CD4-positive, alpha-beta T cell treated with Interleukin-21 for 1 hour (primary cell): ENCODE results near the gene CRACR2A.

Experiments used
- DNase-seq: peaks from one replicate; pipeline ENCODE4 v3.0.0-alpha.2; 2020

The CRACR2A gene

DNA sequence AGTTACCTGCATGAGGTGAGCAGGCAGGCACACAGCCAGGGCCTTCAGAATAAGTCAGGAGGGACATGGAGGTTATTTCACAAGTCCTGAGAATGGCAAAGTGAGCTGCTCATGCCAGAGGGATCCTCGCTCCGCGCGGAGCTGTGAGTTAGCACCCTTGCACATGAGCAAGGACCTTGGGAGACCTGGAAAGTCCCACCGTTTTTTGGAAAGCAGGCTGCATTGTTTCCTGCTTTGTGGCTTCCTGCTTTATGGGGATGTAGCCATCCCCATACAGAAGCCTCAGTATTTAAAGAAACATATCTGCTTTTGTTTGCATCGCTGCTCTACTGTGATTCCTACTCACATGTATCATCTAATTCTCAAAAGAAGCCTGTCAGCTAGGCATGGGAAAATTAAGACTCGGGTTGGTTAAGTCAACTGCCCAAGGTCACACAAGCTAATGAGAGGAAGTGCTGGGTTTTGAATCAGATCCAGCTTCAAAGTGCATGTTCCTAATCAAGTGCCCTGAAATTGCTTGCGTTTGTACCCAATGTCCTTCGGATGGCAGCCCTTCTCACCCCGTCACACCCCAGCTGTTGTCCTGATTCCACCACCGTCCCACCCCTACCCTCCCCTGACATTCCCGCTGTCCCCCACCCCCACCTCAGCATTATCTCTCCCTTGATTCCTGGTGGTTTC lies 106.2 kb downstream of the CRACR2A start:
- no peak for DNase-seq

DNA sequence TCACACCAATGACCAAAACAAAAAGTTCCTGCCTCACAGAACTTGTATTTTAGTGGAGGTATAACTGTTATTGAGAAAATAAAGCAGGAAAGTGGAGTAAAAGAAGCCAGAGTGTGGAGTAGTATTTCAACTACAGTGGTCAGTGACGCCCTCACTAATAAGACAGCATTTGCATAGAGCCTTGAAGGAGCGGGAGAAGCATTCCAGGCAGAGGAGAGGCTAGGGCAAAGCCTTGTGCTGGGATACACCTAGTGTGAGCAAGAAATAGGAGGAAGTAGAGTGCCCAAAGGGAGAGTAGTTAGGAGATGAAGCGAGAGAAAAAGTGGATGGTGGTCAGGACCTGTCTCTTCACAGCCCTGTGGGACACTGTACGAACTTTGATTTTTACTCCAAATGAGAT lies 107.8 kb downstream of the CRACR2A start:
- DNase-seq: no peak

DNA sequence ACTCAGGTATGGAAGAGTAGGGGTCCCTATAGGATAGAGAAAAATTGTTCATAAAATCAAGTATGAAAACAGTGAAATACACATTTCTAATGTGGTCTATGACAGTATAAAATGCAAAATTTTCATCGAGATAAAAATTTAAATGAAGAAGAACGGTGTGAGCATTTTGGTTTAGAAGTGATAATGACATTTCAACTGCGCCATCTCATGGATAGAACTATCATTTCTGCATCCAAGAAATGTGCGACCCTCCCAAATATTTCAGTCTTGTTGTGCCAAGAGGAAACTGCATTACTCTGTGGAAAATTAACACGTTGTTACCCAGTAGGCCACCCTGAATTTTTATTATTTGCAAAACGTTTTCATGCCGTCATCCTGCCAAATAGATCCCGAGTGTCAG lies 108.8 kb downstream of the CRACR2A start:
- no peak for DNase-seq

DNA sequence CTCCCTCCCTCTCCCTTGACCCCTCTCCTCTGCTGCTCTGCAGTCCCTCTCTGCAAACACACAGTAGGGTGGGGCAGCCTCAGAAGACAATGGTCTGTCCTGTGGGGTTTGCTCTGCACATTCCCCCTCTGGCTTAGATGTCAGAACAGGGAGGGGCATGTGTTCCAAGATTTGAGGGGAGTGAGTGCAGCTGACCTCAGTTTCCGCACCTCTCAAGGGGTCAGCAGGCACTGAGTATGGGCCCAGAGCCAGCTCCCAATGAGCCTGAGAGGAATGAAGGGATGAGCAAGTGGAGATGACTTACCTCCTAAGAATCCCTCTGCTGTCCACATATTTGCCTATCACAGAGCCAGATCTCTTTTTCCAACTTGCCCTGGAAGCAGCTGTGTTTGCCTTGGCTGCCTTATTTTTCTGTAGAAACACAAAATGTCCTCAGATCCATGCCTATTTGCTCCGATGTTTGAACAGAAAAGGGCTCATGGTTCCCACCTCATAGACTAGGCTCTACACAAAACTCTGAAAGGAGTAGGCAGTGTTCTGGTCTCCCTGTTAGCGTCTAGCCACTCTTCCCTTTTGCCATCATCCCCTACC lies 111.4 kb downstream of the CRACR2A start:
- DNase-seq: no peak

DNA sequence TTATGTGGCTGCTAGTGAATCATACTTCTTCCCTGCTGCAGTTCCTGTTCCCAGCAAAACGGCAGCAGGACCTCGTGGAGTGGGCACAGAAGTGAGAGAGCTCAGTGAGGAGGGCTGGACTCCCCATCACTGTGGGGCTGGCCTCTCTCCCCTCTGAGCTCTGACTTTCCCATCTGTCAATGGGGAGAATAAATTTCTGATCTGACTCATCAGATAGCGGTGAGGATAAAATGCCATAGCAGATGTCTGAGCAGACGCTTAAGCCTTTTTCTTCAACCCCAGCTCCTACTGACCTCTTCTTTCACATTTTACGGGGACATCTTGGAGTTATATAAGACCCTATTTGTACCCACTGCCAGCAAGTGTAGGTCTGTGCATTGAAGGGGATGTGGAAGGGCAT lies 116.6 kb downstream of the CRACR2A start:
- DNase-seq: no peak

DNA sequence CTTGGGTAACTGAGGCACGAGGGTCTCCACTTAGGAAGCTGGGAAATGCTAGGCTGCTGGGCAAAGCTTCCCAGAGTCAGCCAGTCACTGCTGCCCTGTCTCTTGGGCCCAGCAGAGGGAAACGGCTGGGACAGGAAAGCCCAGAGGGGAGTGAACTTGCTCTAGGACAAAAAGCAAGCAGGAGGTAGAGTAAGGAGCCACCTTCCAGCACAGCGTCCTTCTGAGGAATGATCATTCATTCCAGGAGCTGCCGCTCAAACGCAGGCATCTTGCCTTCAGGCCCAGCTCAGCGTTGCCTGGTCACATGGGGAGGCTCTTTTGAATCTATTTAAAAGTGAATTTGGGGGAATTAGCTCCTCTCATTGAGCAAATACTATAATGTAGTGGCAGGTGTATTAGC lies 118.6 kb downstream of the CRACR2A start:
- DNase-seq: no peak

DNA sequence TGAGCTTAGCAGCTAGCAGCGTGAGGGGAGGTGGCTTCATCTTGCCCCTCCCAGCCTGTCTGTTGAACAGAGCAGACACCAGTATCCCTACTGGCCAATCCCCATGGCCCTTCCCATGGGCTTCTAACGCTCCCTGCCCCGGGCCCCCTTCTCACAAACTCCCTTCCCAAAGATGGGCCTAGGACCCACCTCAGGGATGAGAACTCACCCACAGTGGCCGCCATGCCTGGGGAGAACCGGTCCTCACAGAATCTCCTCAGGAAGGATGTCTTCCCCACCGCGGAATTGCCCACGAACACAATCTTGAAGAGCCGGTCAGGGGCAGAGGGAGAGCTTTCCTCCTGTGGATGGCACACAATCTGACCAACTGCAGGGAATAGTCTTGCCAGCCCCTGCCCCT lies 119.5 kb downstream of the CRACR2A start:
- DNase-seq: no peak

DNA sequence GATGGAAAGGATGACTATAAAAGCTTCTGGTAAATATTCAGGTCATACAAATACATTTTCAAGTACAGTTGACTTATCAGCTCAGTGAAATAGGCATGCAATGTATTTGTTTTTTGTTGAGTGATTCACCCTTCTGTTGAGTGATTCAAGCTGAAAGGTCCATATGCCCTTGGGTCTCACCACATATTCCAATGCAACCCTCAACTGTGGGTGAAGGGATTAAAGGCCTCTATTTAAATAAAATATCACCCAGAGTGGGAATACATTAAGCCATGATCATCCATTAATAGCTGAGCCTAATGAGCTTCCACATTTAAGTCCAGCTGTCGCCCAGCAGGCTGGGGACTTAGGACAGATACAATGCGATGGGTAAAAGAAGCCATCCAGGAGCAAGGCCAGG lies 120.2 kb downstream of the CRACR2A start:
- no peak for DNase-seq

DNA sequence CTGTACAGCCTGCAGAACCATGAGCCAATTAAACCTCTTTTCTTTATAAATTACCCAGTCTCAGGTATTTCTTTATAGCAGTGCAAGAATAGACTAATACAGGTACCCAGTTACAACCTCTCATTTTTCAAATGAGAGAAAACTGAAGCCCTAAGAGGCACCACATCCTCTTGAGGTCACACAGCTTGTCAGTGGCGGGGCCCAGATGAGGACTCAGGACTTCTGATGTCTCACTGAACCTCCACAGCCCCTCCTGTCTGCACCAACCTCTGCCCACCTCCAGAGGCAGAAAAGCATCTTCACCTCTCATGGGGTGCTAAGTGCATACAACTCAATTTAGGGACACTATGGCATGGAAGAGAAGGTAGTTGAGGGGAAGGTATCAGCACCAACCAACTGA lies 120.7 kb downstream of the CRACR2A start:
- DNase-seq: no peak

DNA sequence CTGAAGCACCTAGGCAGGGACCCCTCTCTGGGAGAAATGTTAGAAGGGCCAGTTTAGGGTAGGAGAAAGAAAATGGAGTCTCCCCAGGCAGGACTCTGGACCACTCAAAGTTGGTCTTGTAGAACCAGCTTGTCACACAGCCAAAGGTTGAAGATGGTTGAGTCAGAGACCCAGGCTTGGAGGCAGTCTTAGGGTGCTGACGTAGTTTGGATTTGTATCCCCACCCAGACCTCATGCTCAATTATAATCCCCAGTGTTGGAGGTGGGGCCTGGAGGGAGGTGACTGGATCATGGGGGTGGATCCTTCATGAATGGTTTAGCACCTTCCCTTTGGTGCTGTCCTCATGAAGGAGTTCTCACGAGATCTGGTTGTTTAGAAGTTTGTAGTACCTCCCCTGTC lies 121.2 kb downstream of the CRACR2A start:
- no peak for DNase-seq

DNA sequence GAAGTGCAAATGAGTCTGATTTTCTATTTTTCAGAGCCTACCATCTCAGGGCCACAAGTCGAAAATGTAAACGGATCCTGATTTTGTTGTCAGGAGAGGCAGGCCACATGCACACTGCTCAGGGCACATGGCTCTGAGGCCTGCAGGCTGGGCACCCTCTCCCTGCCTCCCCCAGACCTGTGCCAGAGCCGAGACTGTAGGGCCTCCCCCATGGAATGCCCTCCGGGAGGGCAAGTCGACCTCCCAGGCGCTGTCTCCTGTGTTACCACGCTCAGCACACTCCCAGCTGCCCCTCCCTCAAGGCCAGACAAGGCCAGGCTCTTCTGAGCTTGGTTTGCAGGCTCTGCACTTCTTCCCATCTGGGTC lies 121.7 kb downstream of the CRACR2A start:
- no peak for DNase-seq

DNA sequence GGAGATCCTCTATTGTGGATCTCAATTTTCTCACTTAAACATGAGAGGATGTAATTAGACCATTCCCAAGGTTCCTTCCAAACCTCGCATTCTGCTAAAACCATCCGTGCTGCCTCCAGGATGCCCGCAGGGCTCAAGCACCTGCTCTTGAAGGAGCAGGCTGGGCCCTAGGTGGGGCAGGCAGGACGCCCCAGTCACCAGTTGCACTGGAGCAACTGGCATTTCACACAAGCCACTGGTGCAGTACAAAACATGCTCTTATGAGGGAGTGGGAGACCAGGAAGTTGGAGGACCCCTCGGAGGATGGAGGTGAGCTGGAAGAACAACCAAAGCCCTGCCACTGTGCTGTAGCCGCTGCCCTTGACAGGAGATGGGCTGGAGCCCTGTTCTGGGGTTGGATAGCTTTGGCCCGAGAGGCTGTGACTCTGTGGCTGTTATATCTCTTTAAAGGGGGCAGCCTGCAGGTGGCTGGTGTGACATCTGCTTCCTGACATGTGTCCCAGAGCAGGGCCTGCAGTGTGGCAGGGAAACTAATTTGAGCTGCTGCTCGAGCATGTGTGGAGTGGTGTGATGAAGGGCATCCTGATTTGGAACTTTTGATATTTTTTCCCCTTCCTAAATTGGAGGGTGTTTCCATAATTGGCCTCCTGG lies 122.2 kb downstream of the CRACR2A start:
- DNase-seq: no peak

DNA sequence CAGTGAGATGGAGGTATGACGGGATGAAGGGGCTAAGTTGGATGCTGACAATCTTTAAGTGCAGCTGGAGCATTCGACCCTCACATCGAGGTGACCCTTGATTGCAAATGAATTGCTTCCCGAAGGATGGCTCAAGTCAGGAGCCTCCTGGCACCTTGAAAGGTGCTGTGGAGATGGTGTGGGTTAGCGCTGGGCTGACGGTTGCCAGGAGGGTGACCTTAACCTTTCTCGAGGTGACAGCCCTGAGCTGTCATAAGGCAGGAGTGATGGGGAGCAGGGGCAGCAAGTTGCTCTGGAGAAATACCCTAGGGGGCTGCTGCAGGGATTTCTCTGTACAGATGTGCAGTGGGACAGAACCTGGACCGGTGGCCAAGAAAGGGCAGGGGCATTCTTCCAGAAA lies 122.8 kb downstream of the CRACR2A start:
- no peak for DNase-seq

DNA sequence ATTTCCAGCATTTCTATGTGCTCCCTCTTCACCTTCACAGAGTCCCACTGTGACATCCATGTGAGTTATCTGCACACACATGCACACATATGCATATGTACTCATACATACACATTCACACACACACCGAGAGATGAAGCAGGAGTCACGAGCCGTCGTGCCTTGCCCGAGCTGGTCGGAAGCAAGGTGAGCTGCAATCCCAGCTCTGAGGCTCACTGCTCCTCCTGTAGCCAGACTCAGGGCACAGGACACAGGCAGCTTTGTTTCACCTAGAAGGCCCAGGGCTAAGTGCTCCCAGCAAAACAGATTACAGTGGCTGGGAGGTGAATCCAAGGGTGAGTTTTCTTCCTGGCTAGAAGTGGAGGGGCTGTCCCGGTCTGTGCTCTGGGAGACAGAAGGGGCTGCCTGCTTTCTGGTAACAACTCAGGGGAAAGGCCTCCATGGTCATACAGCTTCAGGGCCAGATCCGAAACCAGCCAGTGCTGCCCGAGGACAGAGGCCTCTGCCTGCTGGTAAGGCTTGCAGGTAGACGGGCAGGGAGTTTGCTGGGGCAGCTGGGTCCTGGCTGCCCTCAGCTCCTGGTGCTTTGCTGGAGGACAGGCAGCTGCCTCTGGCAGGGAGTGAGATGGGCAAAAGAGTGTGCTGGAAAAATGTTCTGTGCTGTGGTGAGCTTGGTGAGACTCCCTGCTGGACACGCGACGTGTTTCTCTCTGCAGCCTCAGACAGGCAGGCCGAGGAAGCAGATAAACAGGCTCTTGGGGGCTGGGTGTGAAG lies 123.7 kb downstream of the CRACR2A start:
- DNase-seq: no peak

DNA sequence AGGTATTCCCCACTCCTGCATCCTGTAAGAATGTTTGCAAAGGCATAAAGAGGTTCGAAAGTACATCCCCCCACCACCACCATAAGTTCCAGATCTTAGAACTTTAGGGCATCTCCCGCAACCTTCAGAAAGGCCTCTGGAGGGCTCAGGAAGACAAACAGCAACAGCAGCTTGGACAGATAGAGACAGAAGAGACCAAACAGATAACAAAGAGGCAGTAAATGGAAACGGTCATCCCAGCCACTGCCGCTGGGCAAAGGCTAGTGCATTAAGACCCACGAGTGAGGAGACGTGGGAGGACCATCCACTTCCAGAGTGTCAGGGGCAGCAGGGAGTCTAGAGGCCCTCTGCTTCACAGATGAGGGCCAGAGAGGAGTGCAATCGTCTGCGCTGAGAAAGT lies 124.3 kb downstream of the CRACR2A start:
- no peak for DNase-seq

DNA sequence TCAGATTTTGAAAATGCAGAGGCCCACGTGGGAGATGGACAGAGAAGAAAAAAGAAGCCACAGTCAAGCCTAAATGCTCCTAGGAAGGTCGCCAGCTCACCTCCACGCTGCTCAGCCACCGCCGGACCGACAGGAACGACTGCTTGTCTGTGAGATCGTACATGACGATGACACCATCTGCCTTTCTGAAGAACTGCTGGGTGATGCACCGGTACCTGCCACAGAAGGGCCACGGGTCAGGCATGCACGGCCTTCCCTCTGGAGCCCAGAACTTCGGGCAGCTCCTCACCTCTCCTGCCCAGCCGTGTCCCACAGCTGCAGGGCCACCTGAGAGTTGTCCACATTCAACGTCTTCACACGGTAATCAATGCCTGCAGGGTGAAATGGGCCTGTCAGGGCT lies 125.6 kb downstream of the CRACR2A start:
- DNase-seq: no peak

DNA sequence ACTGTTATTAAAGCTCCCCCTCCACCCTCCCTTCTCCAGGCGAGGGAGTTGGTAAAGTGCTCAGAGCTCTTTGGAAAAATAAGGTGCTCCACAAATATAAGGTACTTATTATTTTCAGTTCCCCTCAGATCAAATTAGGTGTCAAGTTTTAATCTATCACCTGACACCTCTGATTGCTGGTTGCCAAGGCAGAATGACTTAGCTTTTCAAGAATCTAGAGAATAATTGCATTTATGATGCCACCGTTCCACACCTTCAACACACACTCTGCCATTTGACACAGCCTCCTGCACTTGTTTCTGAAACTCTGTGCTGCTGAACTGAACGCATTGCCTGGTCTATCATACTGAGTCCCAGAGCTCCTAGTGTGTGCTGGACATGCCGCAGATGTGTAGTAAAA lies 128.6 kb downstream of the CRACR2A start:
- no peak for DNase-seq

DNA sequence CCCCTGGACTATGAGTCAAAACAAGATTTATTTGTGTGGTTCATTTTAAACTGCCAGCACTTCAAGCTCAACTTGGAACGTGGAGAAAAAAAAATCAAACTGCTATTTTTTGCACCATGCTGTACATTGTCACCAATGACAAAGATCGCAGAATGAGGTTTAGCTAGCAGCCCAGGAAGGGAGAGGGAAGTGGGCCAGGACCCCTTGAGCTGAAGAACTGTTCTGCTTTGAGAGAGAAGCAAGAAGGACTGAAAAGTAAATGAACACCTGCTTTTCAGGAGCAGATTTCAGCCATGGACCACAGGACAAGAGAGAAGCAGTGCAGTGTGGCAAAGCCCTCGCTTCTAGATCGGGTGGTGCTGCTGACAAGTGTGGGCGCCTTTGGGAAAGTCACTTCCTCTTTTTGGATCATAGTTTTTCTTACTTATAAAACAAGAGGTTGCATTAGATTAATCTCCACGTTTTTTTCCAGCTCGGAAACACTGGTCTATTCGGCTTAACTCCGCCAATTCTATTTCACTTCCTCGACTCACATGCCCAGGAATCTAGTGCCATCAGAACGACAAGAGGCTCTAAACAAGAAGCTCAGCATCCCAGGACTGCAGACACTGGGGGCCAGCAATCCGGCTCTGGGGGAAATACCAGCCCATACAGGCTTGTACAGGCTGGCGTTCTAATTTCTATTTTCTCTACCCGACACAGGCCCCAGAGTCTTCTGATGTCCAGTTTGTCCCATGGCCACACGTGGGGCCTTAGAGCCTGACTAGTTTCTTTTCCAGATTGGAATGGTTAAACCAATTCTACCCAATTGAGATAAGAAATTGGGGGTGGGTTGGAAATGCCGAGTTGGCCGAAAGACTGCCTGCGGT lies 129.9 kb downstream of the CRACR2A start:
- no peak for DNase-seq

DNA sequence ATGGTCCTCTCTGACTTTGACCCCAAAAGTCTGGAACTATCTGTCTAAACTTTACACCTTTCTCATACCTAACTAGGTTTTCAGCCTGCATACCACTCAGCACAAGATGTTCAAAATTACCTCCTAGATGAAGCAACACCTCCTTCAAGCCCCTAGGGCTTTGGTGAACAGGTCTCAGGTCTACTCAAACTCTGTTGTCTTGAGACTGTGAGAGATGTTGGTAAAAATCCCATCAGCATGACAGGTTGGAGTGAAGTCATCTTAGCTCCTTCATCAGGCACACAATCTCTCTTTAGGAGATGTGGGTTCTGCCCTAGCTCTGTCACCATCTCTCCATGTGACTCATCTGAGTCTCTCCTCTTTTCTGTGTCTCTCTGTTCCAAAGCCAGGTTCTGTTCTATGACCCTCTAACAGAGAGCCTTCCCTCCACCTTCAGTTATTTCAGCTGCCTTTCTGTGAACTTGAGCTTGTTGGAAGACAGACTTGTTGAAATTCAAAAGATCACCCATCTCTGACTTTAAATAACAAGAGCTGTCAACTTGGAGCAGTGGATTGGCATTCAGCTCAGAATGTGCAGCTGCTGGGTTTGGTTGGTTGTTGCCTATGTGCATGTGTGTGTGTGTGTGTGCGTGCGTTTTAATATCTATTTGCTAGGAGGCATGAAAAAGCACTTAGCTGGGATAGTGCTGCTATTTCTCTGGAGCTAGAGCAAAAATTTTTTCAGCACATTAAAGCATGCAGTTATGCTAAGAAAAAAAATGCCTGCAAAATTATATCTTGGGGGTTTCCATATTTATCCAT lies 130.7 kb downstream of the CRACR2A start:
- no peak for DNase-seq

DNA sequence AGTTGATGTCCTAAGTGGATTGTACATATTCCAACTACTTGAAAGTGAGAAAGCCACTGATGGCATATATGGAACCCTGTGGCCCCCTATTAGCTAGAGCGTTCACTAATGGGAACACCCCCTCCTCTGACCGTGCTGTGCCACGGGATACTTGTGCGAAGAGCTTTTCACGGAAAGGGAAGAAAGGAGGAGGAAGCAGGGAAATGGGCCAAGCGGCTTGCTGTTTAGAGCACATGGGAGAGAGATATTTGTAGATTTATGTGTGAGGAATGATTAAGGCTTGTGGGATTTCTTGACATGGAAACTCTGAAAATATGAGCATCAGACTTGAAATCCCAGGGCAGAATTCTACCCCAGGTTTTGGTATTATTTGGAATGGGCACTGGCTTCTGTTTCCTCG lies 132.1 kb downstream of the CRACR2A start:
- no peak for DNase-seq

DNA sequence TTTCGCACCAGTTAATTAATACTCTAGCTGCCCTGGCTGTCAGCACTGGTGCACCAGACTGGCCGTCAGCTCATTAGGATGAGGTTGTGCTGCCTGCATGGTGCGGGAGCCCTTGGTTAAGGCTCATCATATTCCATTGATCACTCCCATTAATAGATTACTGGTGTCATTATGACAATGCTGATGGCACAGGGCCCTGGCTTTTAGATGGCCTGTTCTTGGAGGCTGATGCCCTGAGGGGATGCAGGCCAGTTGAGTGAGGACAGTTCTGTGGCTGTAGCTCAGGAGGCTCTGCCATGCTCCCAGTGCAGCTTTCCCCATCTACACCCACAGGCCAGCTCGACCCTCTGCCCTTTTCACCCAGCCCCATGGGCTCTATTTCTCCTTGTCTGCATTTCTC lies 135.3 kb downstream of the CRACR2A start:
- no peak for DNase-seq

DNA sequence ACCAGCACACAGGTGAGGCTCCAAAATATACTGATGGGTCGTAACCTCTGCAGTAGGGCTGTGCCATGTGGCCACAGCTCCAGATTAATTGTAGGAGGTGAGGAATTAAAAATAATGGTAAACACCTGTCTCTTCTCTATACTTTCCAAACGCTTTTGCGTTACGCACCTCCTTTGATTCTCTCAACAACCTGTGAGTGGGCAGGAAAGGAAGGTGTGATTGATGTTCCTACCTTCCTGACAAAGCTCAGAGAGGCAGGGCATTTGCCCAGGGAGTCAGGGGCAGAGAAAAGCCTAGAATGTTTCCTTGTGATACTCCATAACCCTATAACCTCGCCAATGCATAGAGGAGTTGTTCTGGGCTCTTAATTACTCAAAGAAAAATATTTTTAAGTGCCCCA lies 137.0 kb downstream of the CRACR2A start:
- DNase-seq: no peak
